DND-41 (cell line): ENCODE data around the gene ITPR3.

Source experiments
- ATAC-seq: fragments of 200-7000 bp; cut with Tn5 transposase; 3 replicates; pipeline ENCODE4 v1.9.1; 2021; ENCODE audit warnings: low read depth; ENCODE audit not compliant: insufficient read depth
- DNase-seq: peaks from one replicate; pipeline ENCODE4 v3.0.0-alpha.2; 2020
- H2AFZ ChIP-seq: 2 replicates; pipeline ENCODE4 v1.6.0; 2012; ENCODE audit warnings: low read depth, low read length
- H3K27ac ChIP-seq: 2 replicates; pipeline ENCODE4 v1.5.1; 2012; ENCODE audit warnings: low read length, inconsistent platforms
- H3K27me3 ChIP-seq: fragments of 200-600 bp; sonication (generic); 2 replicates; pipeline ENCODE4 v1.6.0; 2012; ENCODE audit warnings: low read length, mild to moderate bottlenecking, inconsistent platforms; ENCODE audit not compliant: insufficient read depth, poor library complexity
- H3K36me3 ChIP-seq: 2 replicates; pipeline ENCODE4 v1.5.1; 2012; ENCODE audit warnings: low read length, inconsistent platforms; ENCODE audit not compliant: insufficient read depth
- H3K4me1 ChIP-seq: 2 replicates; pipeline ENCODE4 v1.5.1; 2012; ENCODE audit warnings: mild to moderate bottlenecking, low read length; ENCODE audit not compliant: insufficient read depth
- H3K4me2 ChIP-seq: 2 replicates; pipeline ENCODE4 v1.6.0; 2012; ENCODE audit warnings: mild to moderate bottlenecking, moderate library complexity, low read length, inconsistent platforms; ENCODE audit not compliant: insufficient read depth
- H3K4me3 ChIP-seq, 2 experiments: fragments of 200-600 bp in 1 of 2; shearing (Covaris generic) in 1 of 2; 2 replicates each; pipeline ENCODE4 v1.5.1; 2012 to 2016; ENCODE audit warnings: inconsistent platforms in 2 of 2, low read length in 2 of 2, mild to moderate bottlenecking in 2 of 2, low read depth in 1 of 2, moderate library complexity in 1 of 2
- H3K79me2 ChIP-seq: 2 replicates; pipeline ENCODE4 v1.6.0; 2012; ENCODE audit warnings: low read length, inconsistent platforms; ENCODE audit not compliant: insufficient read depth
- H3K9ac ChIP-seq: 2 replicates; pipeline ENCODE4 v1.6.0; 2012; ENCODE audit warnings: low read depth, mild to moderate bottlenecking, inconsistent platforms, low read length, moderate library complexity
- H3K9me3 ChIP-seq: 2 replicates; pipeline ENCODE4 v1.5.1; 2012; ENCODE audit warnings: low read length, moderate library complexity, mild to moderate bottlenecking, inconsistent platforms; ENCODE audit not compliant: insufficient read depth, severe bottlenecking
- H4K20me1 ChIP-seq: 2 replicates; pipeline ENCODE4 v1.6.0; 2012; ENCODE audit warnings: low read length; ENCODE audit not compliant: insufficient read depth
- CTCF ChIP-seq: IDR thresholded peaks from 2 replicates; pipeline ENCODE4 v1.5.1; 2012; ENCODE audit warnings: borderline replicate concordance, low read length, moderate library complexity, mild to moderate bottlenecking; ENCODE audit not compliant: poor library complexity, severe bottlenecking; ENCODE audit errors: extremely low read depth
- EZH2 ChIP-seq: IDR thresholded peaks from 3 replicates; pipeline ENCODE4 v1.6.1; 2012; ENCODE audit warnings: borderline replicate concordance, low read depth, mild to moderate bottlenecking, moderate library complexity, low read length, inconsistent platforms; ENCODE audit not compliant: severe bottlenecking

ITPR3 gene

GRCh38 chr6:33712914-33713313 is 91.8 kb downstream of the ITPR3 start:
- H3K4me1 ChIP-seq, result peaks cover 30% of the 10 kb centered on the region
- no peak overlapping the region for H3K4me2 ChIP-seq
- no peak overlapping the region for H3K27ac ChIP-seq
- DNase-seq (no peak), ATAC-seq (no peak)
- no peak overlapping the region for H3K4me3 ChIP-seq
- TF ChIP-seq CTCF, result no peak
- TF ChIP-seq EZH2, result no peak
- H3K27me3 ChIP-seq, result no peaks in the 10 kb centered on the region
- H3K36me3 ChIP-seq, result peaks cover 29% of the 10 kb centered on the region
- peaks cover 22% of the 10 kb centered on the region for H3K79me2 ChIP-seq
- no peak overlapping the region for H3K9ac ChIP-seq
- no peak overlapping the region for H2AFZ ChIP-seq
- H3K9me3 ChIP-seq, result no peaks in the 10 kb centered on the region
- H4K20me1 ChIP-seq, result no peaks in the 10 kb centered on the region

GRCh38 chr6:33713786-33714185 is 92.7 kb downstream of the ITPR3 start:
- ATAC-seq, result no peak
- Histone ChIP-seq H3K27me3 (no peaks in the 10 kb centered on the region), H4K20me1 (no peaks in the 10 kb centered on the region), H3K9me3 (no peaks in the 10 kb centered on the region), H3K4me2 (no peak overlapping the region), H3K36me3 (peaks cover 21% of the 10 kb centered on the region), H3K27ac (no peak overlapping the region), H2AFZ (no peak overlapping the region), H3K9ac (no peak overlapping the region), H3K4me1 (peaks cover 29% of the 10 kb centered on the region), H3K79me2 (peaks cover 19% of the 10 kb centered on the region), H3K4me3 (no peak overlapping the region)
- no peak for TF ChIP-seq CTCF
- TF ChIP-seq EZH2, result no peak
- DNase-seq, result no peak

- Histone ChIP-seq H4K20me1 (no peaks in the 10 kb centered on the region), H3K9me3 (no peaks in the 10 kb centered on the region), H3K4me2 (no peak overlapping the region), H3K9ac (no peak overlapping the region), H3K4me1 (peaks cover 25% of the 10 kb centered on the region), H3K79me2 (peaks cover 17% of the 10 kb centered on the region), H3K27ac (no peak overlapping the region), H2AFZ (no peak overlapping the region), H3K36me3 (peaks cover 13% of the 10 kb centered on the region), H3K4me3 (no peak overlapping the region), H3K27me3 (no peaks in the 10 kb centered on the region)
- no peak for ATAC-seq
- TF ChIP-seq CTCF, result no peak
- TF ChIP-seq EZH2, result no peak
- DNase-seq, result no peak
Observed at GRCh38 chr6:33714385-33715040, 93.4 kb downstream of the ITPR3 start.

GRCh38 chr6:33716379-33716778 is 95.3 kb downstream of the ITPR3 start:
- H2AFZ ChIP-seq, result no peak overlapping the region
- H3K79me2 ChIP-seq, result no peaks in the 10 kb centered on the region
- DNase-seq (no peak), ATAC-seq (no peak)
- TF ChIP-seq CTCF (no peak), EZH2 (no peak)
- no peak overlapping the region for H3K4me2 ChIP-seq
- H3K9ac ChIP-seq, result no peak overlapping the region
- H4K20me1 ChIP-seq, result no peaks in the 10 kb centered on the region
- no peaks in the 10 kb centered on the region for H3K36me3 ChIP-seq
- H3K9me3 ChIP-seq, result no peaks in the 10 kb centered on the region
- H3K4me3 ChIP-seq, result no peak overlapping the region
- no peaks in the 10 kb centered on the region for H3K27me3 ChIP-seq
- peaks cover 7% of the 10 kb centered on the region for H3K4me1 ChIP-seq
- no peak overlapping the region for H3K27ac ChIP-seq
